HL-60/S4 treated with phorbol 12-myristate 13-acetate at 8.2 ng/mL for 4 days and 3 days (cell line): ENCODE data around the gene ZBTB20.

Source experiments
- in situ Hi-C: fragments of 300-500 bp; cut with MboI; formaldehyde crosslinking; loops from 2 replicates; pipeline ENCODE4 v1.15.0; 2022; ENCODE audit warnings: low sequenced_read_pairs

ZBTB20 gene

GRCh38 chr3:114454551-114455251, 692.4 kb downstream of the ZBTB20 start:
- in situ Hi-C loops, result no loop called here

GRCh38 chr3:114453361-114453780, 693.7 kb downstream of the ZBTB20 start:
- in situ Hi-C loops, result no loop called here

- in situ Hi-C loops, result no loop called here
Measured at GRCh38 chr3:114452937-114453336, 694.2 kb downstream of the ZBTB20 start.

GRCh38 chr3:114452256-114452655, 694.8 kb downstream of the ZBTB20 start:
- in situ Hi-C loops, result no loop called here

GRCh38 chr3:114451561-114452018, 695.5 kb downstream of the ZBTB20 start:
- in situ Hi-C loops, result no loop called here

GRCh38 chr3:114451051-114451451, 696.0 kb downstream of the ZBTB20 start:
- in situ Hi-C loops, result no loop called here

GRCh38 chr3:114450008-114450596, 697.0 kb downstream of the ZBTB20 start:
- in situ Hi-C loops, result no loop called here

GRCh38 chr3:114449271-114450007, 697.6 kb downstream of the ZBTB20 start:
- in situ Hi-C loops, result no loop called here

GRCh38 chr3:114447950-114448479, 699.1 kb downstream of the ZBTB20 start:
- in situ Hi-C loops, result no loop called here

GRCh38 chr3:114447545-114447944, 699.5 kb downstream of the ZBTB20 start:
- in situ Hi-C loops, result no loop called here

GRCh38 chr3:114446600-114446999, 700.5 kb downstream of the ZBTB20 start:
- in situ Hi-C loops, result no loop called here

- in situ Hi-C loops, result no loop called here
Measured at GRCh38 chr3:114445233-114445632, 701.9 kb downstream of the ZBTB20 start.

GRCh38 chr3:114444216-114444615, 702.9 kb downstream of the ZBTB20 start:
- in situ Hi-C loops, result no loop called here

- in situ Hi-C loops, result no loop called here
Measured at GRCh38 chr3:114442246-114442645, 704.8 kb downstream of the ZBTB20 start.

- in situ Hi-C loops, result no loop called here
Measured at GRCh38 chr3:114441386-114441785, 705.7 kb downstream of the ZBTB20 start.

GRCh38 chr3:114440700-114441099, 706.4 kb downstream of the ZBTB20 start:
- in situ Hi-C loops, result no loop called here

GRCh38 chr3:114439284-114439683, 707.8 kb downstream of the ZBTB20 start:
- in situ Hi-C loops, result no loop called here

GRCh38 chr3:114437897-114438296, 709.2 kb downstream of the ZBTB20 start:
- in situ Hi-C loops, result no loop called here

GRCh38 chr3:114436182-114436581, 710.9 kb downstream of the ZBTB20 start:
- in situ Hi-C loops, result no loop called here

- in situ Hi-C loops, result no loop called here
Measured at GRCh38 chr3:114435386-114436115, 711.5 kb downstream of the ZBTB20 start.

- in situ Hi-C loops, result no loop called here
Measured at GRCh38 chr3:114432310-114432709, 714.8 kb downstream of the ZBTB20 start.
